CD4-positive, alpha-beta T cell treated with Interleukin-1 beta for 1 hour (primary cell): ENCODE data around the gene KCNJ1.

Experiments used
- DNase-seq, 2 donors: peaks; one replicate each; pipeline ENCODE4 v3.0.0-alpha.2; 2020 to 2022

The KCNJ1 gene

GRCh38 chr11:128881221-128881620, 14.1 kb upstream of the KCNJ1 start:
- DNase-seq, result no peak

GRCh38 chr11:128879817-128880216, 12.7 kb upstream of the KCNJ1 start:
- DNase-seq, result no peak

DNA sequence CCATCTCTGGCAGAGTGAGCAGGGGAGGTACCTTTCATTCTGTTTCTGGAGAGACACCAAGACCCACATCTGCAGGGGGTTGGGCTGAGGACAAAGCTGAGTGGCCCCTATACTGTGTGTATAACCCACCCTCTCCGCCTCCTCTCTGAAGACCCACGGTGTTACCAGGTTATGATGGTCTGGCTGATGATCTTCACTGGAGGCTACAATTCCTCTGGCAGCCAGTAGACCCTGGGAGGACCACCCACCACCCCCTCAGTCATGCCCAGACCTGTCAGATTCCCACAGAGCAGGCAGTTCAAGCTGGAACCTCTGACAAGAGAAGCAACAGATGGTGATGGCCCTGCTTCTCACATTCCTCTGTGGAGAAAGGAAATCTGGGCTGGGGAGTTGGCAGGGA, 11.4 kb upstream of the KCNJ1 start:
- DNase-seq, result no peak

DNA sequence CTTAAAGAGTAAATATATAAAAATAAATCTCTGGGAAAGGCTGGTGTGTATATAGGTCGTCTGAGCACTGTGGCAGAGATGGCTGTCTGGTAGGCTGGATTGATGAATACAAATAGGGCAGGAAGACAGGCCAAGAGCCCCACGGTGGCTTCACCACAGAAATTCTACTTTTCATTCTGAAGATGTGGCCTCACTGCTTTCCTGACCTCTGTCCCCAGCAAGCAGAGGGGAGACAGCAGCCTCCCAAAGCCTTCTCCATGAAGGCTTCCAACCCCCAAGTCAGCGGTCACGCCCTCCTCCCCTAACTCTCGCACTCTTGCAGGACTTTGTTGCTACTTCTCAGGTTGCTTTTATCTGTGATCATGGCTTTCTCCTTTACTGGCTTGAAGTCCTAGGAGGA, 10.6 kb upstream of the KCNJ1 start:
- DNase-seq, result no peak

DNA sequence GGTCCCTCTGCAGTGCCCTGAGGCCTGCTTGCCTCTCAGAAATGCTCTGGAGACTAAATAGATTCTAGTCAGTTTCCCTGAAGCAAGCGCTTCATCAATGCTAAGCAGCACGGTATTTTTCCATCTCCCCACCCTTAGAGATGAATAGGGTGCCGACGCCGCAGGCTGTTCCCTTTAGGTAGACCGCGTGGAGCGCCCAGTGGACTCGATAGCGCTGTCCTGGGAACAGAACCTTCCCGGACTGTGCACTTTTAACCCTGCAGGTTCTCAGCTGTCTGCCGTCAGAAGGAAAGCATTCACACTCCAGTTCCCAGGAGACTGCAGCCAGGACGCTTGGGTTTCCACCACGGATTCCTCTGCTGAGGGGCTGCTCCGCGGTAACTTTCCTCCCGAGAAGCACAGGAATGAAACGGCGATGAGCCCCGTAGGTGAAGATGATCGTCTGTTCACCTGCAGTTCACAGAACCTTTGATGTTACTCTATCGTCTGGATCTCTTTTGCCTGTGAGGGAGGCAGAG, 9.1 kb upstream of the KCNJ1 start:
- DNase-seq, result no peak

GRCh38 chr11:128874427-128874826, 7.3 kb upstream of the KCNJ1 start:
- DNase-seq, result no peak

- no peak for DNase-seq
Measured at GRCh38 chr11:128872594-128872993, 5.5 kb upstream of the KCNJ1 start.

- no peak for DNase-seq
Measured at GRCh38 chr11:128872094-128872493, 5.0 kb upstream of the KCNJ1 start.

DNA sequence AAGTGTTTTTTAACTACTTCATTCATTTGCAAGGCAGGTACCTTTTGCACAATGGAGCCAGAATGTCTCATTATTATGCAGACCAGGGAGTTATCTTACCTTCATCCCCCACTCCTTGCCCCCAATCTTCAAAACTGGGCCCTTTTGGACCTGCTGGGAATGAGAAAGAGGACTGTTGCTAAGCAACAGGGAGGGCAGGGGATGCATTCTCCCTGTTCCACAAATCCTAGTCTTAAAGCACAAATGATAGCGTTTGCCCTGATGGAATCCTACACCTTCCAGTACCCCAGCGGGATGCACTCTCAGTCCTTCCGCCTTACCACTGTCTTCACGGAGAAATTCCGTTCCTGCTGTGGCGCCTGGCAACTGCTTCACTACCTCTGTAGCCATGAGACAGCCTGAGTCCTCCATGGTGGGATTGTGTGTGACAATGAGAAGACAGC, 4.1 kb upstream of the KCNJ1 start:
- no peak for DNase-seq

DNA sequence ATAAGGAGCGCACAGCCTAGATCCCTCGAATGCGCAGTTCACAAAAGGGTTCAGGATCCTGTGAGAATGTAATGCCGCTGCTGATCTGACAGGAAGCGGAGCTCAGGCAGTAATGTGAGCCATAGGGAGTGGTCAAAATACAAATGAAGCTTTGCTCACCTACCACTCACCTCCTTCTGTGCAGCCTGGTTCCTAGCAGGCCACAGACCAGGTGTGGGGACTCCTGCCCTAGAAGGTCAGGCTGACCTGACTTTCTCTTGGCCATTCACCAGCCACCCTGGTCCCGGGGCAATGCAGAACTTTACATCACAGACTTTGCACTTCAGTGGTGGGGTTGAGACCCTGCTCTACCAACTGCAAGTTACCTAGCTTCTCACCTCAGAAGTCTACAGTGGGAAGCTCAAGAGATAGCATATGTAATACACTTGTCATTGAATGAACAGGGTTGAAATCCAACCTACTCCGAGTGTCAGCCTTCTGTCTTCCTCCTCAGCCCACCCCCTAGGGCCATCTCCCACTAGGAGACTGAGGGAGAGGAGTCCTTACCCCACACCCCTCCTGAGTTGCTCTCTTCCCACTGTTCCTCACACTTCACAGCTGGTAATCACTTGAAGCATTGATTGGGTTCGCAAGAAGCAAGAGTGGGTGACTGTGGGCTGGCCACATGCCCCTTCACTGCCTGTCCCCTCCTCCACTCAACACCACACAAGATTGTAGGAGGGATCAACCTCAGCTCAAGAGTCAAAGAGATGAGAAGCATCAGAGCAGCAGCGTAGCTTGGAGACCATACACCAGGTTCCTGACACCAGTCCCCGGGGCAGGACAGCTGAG, 2.0 kb upstream of the KCNJ1 start:
- no peak for DNase-seq

DNA sequence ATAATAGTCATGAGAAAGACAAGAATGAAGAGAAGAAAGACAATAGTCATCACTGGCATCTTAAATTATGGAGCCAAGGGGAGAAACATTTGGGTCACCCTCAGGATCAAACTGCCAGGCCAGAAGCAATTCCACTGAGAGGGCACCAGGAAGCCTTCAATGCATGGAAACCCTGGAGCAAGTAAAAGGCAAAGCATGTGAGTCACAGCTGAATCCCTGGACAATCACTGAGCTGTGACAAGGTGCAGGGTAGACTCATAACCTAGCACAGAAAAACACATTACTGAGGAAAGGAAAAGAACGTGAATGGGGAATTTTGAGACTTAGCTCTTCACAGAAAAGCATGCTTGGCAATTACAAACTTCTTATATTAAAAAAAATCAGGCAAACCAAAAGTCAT, 1.6 kb downstream of the KCNJ1 start:
- DNase-seq, result no peak

- no peak for DNase-seq
Measured at GRCh38 chr11:128862908-128863660, 4.0 kb downstream of the KCNJ1 start.

DNA sequence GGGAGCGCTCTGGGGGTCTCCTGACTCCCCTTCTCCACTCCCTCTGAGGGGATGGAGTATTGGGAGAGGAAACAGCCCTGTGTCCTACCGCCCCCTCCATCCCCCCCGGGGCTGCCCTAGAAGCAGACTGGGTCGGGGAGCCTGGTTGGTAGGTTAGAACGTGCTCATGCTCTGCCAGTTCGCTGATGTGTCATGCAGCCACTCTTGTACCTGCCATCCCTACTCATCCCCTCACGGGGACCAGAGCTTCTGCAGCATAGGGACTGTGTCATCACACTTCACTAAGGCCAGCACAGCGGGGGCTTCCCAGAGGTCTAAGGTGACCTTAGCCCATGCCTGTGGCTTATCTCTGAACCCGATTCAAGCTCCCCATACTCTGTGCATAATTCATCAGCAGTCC, 4.7 kb downstream of the KCNJ1 start:
- no peak for DNase-seq

GRCh38 chr11:128860571-128861361, 6.3 kb downstream of the KCNJ1 start:
- DNase-seq, result no peak

DNA sequence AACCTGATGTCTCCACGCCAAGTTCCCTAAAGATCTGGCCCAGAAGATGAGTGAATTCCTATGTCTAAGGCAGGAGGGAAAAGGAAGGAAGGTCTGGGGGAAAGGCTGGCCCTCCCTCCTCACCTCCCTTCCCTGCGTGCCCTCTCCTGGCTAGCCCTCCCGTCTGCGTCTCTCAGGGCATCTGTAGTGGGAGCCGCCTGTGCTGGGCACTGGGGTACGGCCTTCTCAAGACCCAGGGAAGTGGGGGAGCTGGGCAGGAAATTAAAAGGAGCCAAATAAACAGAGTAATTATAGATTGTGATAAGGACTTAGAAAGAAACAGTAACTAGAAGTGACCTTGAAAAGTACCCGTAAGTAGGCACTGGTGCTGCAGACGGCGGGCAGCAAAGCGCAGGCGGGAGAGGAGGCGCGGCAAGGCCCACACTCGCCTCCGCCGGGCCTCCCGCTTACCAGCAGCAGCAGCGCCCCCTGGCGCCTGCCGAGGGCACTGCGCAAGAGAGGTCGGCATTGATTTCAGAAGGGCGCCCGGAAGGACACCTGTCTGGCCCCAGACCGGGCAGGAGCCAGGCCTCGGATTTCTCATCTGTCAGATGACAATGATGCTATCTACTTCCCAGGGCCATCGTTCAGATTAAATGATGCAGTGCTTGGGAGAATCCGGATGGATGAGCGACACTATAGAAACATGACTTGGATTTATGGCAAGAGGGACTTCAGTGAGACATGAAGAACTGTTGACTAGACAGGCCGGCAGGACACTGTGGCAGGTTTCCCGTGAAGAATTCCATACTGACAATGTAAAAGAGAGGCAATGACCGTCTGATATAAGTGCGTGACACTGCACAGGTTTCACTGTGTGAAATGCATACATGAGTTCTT, 7.3 kb downstream of the KCNJ1 start:
- DNase-seq, result peak; percentile 73 to 81

DNA sequence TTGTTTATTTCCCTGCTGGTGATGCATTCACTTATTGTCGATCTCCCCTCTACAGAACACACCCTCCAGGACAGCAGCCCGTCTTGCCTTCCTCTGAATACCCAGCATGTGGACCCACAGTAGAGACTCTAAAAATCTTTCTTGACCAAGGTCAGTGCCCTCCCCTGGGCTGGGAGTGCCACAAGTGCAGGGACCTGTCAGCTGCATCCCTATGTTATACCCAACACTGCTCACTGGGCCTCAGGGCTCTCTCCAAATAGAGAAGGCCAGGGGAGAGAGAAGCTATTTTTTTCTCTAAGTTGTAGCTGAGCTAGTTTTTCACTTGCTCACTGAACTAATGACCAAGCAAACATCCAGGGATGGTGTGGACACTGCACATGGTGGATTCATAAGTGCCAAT, 9.8 kb downstream of the KCNJ1 start:
- no peak for DNase-seq

DNA sequence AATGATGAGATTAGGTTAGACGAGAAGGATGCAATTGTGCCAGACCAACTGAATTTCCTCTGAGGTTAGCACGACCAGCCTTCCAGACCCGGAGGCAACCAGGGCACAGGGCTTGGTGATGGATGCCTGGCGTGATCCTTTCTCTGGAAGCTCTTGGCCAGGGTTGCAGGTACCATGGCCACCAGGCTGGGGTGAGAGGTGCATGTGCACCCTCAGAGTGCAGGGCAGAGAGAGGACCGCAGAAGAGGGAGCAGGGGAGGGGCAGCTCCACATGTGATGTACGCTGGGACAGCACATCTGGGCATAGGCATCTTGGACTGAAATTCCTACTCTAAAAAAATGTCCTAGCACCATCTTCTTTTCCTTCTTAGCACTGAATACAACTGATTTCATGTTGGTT, 10.9 kb downstream of the KCNJ1 start:
- DNase-seq, result no peak

GRCh38 chr11:128854841-128855240, 12.3 kb downstream of the KCNJ1 start:
- no peak for DNase-seq

- DNase-seq, result no peak
Measured at GRCh38 chr11:128853559-128853958, 13.5 kb downstream of the KCNJ1 start.

- no peak for DNase-seq
Measured at GRCh38 chr11:128852327-128853023, 14.6 kb downstream of the KCNJ1 start.

DNA sequence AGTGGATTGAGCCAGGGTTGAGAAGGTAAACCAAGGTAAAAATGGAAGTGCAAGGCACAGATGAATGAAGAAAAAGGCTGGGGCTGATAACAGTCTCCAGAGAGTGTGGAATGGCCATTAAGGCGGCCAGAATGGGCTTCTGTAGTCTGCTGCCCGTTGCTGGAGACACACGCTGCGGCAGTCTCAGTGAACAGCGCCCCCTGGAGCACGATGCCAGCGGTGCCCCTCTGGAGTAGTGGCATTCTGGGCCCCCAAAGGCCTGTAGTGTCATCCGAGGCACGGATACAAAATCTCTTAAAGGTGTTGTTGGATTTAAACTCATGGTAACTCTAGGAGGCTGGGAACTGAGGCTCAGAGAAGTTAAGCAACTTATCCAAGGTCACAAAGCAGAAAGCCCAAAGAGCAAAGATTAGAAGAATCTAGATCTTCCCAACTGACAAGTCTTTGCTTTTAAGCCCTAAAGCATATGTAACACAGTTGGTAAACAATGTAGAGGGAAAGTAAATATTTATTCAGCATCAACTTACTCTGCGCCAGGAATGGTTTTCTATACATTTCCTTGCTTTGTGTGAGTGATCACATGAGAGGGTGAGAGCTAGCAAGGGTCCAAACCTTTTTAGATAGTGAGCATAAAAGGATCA, 18.2 kb downstream of the KCNJ1 start:
- DNase-seq, result peak; percentile 65 to 72
